ENCODE data around the gene ZNF638.
"Not testable (repeated sequence)": the region's sequence is repeated elsewhere in the genome, so short reads cannot be mapped to it uniquely, and the experiment has no call there.

ZNF638 gene, protein sequence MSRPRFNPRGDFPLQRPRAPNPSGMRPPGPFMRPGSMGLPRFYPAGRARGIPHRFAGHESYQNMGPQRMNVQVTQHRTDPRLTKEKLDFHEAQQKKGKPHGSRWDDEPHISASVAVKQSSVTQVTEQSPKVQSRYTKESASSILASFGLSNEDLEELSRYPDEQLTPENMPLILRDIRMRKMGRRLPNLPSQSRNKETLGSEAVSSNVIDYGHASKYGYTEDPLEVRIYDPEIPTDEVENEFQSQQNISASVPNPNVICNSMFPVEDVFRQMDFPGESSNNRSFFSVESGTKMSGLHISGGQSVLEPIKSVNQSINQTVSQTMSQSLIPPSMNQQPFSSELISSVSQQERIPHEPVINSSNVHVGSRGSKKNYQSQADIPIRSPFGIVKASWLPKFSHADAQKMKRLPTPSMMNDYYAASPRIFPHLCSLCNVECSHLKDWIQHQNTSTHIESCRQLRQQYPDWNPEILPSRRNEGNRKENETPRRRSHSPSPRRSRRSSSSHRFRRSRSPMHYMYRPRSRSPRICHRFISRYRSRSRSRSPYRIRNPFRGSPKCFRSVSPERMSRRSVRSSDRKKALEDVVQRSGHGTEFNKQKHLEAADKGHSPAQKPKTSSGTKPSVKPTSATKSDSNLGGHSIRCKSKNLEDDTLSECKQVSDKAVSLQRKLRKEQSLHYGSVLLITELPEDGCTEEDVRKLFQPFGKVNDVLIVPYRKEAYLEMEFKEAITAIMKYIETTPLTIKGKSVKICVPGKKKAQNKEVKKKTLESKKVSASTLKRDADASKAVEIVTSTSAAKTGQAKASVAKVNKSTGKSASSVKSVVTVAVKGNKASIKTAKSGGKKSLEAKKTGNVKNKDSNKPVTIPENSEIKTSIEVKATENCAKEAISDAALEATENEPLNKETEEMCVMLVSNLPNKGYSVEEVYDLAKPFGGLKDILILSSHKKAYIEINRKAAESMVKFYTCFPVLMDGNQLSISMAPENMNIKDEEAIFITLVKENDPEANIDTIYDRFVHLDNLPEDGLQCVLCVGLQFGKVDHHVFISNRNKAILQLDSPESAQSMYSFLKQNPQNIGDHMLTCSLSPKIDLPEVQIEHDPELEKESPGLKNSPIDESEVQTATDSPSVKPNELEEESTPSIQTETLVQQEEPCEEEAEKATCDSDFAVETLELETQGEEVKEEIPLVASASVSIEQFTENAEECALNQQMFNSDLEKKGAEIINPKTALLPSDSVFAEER (N-terminal part only)

DNA sequence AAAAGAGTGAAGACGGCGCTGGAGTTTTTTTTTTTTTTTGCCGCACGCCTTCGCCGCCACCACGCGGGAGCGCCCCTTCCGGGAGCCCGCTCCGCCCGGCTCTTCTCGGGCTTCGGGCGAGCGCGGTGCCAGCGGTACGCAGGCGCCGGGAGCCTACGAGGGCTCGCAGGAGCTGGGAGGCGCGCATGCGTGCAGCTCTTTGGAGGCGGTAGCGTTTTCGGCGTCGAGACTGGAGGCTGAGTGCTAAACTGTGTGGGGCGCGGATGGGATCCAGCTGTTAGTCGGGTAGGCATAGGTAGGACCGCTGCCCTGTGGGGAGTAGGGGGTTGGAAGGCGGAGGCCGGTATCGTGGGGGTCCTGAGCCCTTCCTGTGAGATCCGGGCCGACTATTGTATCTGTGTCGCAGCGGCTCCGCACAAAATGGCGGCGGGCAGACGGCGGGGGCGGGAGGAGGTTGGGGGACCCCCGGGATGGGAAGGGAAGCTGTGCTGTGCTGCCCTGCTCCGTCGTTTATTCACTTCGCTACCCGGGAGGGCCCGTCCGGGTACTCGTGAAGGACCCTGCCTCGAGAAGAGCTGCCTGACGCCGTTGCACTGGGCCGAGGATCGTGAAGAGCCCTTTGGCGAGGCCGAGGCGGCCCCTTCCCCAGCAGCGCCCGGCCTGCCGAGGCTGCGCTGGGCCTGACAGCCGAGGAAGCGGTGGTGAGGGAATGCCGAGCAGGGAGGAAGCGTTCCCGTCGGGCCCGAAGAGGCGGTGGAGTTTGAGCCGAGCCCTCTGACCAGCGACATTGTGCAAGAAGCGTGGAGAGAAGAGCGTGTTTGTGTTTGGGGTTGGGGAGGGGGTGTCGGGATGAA, at the start of gene ZNF638:
ZNF638 (plus strand) TSS at position 202 of the 854 bp plus-strand sequence. CDS start 17,173 bp downstream, outside the sequence.
- DNase-seq = peak; percentile 92

DNA sequence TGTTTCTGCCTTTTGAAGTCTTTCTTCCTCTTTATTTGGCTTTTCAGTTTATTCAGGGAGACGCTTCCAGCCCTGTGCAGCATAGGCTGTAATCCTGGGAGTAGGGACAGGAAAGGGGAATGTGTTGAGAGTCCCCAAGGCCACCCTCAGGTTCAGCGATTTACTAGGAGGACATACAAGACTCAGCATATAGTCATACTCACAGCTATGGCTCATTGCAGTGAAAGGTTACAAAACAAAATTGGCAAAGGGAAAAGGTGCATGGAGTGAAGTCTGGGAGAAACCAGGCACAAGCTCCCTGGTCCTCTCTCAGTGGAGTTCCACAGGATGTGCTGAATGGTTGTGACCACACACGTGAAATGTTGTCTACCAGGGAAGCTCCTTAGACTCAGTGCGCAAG, 49.6 kb upstream of the ZNF638 start:
- DNase-seq = no peak

GRCh38 chr2:71282493-71282892, 49.1 kb upstream of the ZNF638 start:
- DNase-seq = no peak

GRCh38 chr2:71283131-71283530, 48.5 kb upstream of the ZNF638 start:
- DNase-seq = no peak

DNA sequence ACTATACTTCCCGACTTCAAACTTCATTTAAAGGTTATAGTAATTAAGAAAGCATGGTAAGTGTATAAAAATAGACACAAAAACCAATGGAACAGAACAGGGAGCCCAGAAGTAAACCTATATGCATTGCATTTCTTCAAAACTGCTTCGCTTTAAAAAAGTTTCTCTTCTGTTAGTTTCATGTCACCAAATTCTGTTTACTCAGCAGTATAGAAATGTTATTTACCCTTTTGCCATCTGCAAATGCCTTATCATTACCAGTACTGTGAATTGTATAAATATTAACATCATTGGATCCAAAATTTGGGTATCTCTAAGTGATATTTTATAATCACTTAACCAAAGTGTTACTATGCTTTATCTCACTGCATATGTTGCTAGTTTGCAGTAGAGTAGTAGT, 45.9 kb upstream of the ZNF638 start:
- no peak for DNase-seq

DNA sequence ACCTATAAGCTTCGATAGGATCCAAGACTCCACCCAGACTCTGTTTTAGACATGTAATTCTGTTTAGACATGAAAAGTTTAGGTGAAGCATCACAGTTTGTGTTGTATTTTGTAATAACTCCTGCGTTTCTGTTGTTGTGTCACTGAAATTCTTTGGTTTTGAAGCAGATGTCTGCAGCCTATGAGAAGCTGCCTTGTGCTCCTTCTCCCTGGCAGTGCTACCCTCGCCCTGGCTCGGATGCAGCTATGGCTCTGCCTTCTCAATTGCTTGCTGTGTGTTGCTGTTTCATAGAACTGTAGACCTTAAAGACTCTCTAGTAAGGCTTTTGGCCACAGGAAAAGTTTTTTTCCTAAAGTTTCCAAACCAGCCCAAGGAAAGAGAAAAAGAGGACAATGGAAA, 40.2 kb upstream of the ZNF638 start:
- DNase-seq = no peak

DNA sequence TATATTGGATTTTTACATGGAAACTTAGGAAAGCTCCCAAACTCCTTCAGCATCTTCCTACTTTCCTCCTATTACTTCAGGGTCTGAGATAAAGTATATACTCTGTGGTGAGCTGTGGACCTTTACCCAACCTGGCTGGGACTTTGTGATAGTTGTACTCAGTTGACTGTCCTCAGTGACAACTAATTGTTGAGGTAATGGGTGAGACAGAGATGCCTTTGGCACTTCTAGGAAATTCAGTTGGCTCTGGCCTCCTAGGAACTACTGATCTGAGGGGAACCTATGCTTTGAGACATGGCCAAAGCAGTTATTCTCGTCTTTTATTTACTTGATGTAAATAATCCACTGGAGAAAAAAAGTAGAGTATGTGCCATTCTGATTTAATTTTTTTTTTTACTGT, 39.4 kb upstream of the ZNF638 start:
- no peak for DNase-seq

DNA sequence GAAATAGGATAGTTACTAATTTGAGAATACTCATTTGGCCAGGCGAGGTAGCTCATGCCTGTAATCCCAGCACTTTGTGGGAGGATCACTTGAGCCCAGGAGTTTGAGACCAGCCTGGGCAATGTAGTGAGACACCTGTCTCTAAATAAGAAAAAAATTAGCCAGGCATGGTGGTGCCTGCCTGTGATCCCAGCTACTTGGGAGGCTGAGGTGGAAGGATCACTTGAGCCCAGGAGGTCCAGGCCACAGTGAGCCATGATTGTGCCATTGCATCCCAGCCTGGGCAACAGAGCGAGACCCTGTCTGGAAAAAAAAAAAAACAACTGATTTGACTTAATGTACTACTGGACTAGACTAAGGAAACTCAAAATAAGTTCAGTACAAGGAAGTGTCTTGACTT, 32.7 kb upstream of the ZNF638 start:
- no peak for DNase-seq

GRCh38 chr2:71299507-71299906, 32.1 kb upstream of the ZNF638 start:
- DNase-seq = peak; percentile 46

GRCh38 chr2:71303849-71304248, 27.7 kb upstream of the ZNF638 start:
- no peak for DNase-seq

- no peak for DNase-seq
These were observed 24.8 kb upstream of the ZNF638 start for GRCh38 chr2:71306762-71307161.

DNA sequence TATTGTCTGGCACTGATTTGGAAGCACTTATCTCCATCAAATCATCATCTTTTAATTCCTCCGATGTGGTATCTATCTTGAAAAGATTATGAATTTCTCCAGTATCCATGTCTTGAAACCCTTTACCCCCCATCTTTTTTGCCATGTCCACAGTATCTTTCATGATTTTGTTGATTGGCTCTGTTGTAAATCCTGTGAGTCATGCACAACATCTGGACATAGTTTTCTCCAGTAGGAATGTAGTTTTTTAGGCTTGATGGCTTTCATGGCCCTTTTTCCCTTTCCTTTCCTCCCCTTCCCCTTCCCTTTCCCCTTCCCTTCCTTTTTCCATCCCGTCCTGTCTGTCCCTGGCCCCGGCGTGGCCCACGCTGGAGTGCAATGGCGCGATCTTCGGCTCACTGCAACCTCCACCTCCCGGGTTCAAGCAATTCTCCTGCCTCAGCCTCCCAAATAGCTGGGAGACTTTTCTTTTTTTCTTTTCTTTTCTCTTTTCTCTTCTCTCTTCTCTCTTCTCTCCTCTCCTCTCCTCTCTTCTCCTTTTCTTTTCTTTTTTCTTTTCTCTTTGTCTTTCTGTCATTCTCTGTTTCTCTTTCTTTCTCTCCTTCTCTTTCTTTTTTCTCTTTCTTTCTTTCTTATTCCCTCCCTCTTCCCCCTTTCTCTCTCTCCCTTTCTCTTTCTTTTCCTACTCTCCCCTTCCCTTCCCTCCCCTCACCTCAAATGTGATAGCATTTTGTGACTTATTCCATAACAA, 18.4 kb upstream of the ZNF638 start:
- no peak for DNase-seq

DNA sequence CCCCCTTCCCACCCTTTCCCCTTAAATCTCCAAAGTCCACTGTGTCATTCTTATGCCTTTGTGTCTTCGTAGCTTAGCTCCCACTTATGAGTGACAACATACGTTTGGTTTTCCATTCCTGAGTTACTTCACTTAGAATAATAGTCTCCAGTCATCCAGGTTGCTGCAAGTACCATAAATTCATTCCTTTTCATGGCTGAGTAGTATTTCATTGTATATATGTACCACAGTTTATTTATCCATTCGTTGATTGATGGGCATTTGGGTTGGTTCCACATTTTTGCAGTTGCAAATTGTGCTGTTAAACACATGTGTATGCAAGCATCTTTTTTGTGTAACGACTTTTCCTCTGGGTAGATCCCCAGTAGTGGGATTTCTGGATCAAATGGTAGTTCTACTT, 14.5 kb upstream of the ZNF638 start:
- DNase-seq = no peak

- not testable (repeated sequence) for DNase-seq
These were observed 13.7 kb upstream of the ZNF638 start for GRCh38 chr2:71317900-71318299.

DNA sequence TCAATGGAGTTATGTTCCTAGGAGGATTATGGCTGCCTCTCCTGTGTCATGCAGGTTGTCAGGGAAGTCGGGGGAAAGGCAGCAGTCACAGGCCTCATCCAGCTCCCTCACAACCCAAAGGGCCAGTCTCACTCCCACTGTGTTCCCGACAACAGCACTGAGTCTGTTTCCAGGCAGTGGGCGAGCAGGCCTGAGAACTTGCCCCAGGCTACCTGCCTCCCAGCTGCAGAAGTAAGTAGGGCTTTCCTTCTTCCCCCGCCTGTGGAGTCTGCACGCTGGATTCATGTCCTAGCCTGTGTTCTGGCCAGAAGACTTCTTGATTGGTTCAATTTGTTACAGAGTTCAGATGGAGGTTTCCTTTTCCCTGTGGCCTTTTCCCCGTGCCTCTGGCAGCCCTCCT, 8.2 kb upstream of the ZNF638 start:
- no peak for DNase-seq

GRCh38 chr2:71326968-71327367, 4.6 kb upstream of the ZNF638 start:
- no peak for DNase-seq

DNA sequence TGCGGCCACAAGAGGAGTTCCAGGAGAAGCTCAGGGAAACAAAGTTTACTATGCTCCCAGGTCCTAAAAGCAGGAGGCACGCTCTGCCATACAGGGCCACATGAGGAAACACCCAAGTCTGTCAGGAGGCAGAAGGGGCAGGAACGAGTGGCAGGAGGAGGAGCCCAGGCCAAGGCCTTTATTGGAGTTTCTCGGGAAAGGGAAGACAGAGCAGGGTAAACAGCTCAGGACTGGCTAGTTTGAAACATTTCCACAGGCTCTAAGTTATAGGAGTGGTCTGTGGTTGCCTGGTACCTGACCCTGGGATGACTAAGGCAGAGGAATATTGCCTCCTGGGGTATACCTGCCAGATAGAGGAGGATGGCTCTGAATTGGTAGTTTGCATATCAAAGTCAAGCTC, 3.7 kb upstream of the ZNF638 start:
- DNase-seq = no peak

DNA sequence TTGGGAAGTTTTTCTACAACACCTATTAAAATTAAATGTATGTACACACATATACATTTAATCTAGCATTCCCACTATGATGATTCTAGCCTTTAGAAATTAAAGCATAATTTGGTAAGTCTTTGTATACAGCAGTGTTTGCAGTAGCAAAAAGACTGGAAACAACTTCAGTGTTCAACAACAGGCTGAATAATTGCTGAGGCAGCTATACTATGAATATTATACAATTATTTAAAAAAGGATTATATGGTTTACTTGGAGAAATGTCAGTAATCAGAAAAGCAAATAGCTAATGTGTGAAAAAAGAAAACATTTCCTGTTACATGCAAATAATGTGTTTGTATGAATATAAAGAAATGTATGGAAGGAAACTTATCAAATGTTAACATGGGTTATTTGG, 1.4 kb upstream of the ZNF638 start:
- no peak for DNase-seq

- DNase-seq = peak; percentile 10
These were observed 824 bp upstream of the ZNF638 start for GRCh38 chr2:71330585-71331330.

DNA sequence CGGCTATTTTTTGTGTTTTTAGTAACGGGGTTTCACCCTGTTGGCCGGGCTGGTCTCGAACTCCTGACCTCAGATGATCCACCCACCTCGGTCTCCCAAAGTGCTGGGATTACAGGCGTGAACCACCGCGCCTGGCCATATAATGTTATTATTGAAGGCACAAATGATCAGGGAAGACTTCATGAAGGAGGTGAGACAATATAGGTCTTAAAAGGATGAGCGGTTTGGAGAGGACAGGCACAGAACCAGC, 326 bp upstream of the ZNF638 start:
- DNase-seq = not testable (repeated sequence)

GRCh38 chr2:71332435-71332796, 834 bp downstream of the ZNF638 start:
- no peak for DNase-seq
